HG03045 (cell line): ENCODE results near the gene RAI1.

ENCODE experiments used
- ATAC-seq: cut with Tn5 transposase; IDR thresholded peaks from one replicate; pipeline ENCODE4 v1.9.1; 2021; ENCODE audit warnings: mild to moderate bottlenecking, moderate library complexity; ENCODE audit not compliant: unreplicated experiment

Gene RAI1

DNA sequence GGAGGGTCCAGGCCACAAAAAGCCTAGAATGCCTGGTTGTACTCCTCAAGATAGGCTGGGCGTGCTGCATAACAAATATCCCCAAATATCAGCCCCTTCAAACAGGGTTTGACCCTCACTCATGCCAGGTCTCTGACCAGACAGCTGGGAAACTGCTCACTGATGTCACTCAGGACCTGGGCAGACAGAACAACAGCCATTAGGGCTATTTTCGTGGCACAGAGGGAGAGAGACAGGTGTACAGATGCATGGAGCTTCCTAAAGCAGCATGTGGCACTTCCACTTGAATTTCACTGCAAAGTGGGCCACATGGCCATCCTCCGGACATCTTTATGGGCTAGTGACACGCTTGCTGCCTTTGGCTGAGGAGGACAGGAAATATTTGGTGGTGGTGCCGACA lies 82.5 kb downstream of the RAI1 start:
- ATAC-seq: no peak

DNA sequence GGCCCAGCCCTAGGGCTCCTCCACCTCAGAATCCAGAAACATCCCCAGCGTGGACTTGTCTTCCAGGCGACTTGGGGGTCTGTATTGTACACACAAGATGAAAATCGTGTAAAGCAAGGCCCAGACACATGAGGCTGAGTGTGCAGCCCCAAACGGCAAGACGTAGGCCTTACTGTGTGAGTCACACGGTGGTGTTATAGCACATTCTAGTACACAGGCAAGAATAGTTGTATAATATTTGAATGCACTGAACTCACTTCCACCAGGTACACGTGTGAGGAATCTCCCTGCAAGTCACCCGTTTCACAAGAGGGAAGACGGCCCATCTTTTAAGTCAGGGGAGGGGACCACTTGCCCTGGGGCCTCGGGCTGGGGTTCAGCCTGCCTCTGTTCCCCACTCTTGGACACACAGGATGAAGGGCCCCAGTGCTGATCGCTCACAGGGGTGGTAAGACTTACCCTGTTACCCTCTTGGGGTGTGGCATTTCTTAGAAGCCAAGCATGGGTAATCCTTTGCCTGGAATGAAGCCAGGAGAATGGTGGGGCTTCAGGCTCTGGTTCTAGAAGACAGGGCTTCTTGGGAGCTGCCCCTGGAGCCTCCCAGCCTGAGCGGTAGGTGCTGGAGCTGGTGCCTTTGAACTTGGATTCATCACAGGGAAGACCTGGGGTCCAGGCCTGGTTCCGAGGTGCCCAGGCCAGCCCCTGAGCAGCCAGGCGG lies 84.3 kb downstream of the RAI1 start:
- ATAC-seq: no peak

DNA sequence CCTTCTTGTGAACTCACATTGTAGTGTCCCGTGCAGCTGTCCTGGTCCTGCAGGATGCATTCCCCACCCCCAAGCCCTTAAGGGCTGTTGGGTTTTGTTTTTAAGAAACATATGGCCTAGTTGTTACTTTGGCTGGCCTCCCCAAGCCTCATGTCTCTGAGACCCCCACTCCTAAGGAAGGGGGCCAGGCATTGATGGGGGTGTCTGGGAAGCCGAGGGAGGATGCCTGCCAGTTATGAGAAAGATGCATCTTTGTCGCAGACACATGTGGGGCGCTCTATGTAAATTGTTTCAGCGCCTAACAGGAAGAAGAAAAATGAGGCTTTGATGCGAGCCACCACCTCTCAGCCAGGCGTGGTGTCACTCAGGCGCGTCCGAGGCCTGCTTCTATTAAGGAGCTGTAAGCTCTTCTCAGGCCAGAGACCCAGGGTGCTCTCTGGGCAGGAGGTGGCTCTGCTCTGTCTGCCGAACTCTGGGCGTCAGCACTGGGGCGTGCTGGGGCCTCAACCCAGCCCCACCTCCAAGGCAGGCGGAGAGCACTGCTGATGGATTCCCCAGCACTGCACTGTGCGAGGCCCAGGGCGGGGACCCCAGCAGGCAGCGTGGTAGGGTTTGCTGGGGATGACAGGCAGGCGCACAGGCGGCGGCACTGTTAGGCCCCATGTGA lies 85.0 kb downstream of the RAI1 start:
- ATAC-seq: no peak

DNA sequence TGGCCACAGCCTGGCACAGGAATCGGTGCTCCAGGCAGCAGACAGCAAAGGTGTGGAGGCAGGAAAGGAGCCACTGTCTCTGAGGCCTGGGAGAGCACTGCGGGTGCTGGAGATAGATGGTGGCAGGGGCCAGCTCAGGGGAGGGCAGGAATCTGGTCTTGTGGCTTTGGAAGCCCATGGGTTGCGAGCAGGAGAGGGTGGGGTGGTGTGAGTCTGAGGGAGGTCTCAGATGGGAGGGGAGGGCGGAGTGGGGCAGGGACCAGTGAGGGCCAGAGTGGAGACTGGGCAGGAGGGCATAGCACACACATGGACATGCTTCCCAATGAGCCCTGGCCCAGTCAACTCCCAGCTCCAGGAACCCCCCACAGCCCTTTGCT lies 85.5 kb downstream of the RAI1 start:
- ATAC-seq: no peak

DNA sequence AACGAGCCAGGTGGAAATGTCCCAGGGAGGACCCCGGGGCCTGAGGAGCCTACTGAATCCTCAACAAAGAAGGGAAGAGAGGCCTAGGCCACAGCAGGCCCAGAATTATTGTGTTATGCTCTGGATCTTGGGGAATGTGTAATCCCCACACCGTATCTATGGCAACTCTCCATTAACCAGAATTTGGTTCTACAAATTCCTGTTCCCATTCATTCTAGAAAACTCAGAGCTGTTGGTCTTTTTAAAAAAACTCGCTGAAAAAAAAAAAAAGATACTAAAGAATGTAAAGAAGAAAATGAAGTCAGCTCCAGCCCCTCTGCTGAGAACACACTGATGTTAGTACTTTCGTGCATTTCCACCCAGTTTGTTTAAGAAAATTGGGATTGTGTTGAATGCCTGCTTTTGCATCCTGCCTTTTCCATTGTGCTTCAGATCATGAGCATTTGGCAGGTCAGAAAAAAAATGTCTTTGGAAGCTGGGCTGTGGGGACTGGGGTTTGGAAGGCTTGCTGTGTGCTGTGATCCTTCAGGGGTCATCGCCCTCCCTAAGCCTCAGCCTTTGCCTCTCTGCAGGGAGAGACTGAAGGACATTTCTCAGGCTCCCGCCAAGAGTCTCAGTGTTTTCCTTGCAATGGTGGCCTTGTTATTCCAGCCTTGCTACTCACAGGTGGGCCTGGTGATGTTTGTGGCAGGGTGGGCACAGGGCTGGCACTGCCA lies 86.1 kb downstream of the RAI1 start:
- no peak for ATAC-seq

DNA sequence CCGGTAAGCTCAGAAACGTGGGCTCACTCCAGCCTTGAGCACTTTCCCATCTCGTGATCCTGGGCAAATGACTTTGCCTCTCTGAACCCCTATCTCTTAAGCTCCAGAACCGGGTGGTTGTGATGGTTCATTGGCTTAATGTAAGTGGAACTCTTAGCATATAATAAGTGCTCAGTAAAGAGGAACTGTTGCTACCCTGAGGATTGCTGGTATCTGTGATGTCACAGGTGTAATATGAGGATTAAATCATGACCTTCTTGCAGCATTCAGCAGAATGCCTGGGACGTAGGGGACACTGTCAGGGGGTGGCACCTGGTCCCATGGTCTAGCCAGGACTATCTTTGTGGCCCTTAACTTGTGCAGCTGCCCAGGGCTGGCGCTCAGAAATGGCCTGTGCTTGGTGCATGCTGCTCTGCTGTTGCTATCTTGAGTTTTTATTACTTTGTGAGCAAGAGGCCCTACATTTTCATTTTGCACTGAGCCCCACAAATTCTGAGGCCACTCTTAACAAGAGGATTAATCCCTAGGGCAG lies 86.7 kb downstream of the RAI1 start:
- ATAC-seq: no peak

DNA sequence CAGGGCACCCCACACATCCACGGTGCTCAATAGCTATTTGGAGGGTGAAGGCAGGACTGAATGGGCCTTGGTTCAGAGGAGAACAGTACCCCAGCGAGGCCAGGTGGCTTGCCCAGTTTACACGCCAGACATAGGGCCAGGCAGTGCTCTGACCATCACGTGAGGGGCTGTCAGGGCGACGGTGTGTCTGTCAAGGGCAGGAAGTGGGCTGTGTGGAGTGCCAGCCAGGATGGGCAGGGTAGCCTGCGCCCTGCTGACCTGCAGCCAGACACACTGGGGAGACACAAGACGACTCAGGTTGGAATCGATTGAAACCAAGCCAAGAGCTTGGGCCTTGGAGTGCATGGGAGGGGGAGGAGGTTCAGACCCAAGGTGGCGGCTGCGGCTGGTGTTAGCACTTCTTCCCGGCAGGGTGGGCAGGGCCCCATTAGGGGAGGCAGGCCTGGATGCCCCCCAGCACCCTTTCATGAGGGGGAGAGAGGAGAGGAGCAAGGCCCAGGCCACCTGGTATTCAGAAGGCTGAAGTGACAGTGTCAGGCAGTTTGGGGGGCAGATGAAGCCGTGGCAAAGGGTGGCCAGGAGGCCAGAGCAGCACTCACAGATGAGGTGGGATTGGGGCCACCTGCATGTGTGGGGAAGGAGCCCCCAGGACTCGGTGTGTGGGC lies 87.3 kb downstream of the RAI1 start:
- no peak for ATAC-seq

DNA sequence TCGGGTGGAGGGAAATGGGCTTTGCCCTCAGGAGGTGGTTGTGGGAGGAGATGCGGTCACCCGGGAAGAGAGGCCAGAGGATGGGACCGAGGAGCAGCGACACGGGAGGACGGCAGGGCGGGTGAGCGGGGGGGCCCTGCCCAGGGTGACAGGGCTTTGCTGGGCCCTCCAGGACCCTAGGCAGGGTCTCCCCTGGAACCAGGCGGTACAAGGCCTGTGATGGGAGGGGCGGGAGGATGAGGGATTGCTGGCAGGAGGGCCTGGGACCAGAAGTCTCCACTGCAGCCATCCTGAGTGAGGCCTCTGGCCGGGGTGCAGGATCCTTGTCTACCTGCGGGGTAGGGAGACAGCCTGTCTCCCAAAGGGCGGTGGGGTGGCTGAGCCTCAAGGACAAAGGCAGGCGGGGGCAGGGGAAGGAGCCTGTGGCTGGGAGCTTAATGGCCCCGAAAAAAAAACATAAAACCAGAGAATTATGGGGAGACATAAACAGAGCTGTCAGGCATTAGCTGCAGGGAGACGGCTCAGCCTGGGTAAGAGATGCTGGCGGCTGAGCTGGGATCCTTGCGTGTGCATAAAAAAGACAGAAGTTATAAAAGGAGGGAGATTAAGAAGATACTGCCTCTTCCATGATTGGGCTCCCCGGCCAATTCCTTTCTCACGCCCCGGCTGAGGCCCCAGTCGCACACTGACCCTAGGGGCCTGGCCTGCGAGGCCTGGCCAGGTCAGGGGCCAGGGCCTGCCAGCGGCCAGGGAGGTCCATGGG lies 88.8 kb downstream of the RAI1 start:
- no peak for ATAC-seq

DNA sequence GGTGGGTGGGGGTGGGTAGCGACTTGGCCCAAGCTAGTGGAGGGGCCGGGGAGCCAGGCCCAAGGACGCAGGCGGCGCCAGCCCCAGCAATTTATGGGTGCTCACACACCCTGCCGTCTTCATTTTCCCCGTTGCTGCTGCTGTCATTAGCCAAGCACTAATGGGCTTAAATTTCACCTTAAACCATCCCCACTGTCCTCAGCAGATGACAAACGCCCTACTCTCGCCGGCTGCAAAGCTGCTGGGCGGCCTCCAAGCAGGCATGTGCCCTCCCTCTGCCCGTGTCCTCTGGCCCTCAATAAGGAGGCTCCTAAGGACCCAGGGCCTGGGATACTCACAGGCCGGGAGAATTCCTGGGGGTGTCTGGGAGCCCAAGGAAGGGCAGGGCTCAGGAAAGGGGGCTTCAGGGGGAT lies 89.4 kb downstream of the RAI1 start:
- no peak for ATAC-seq

DNA sequence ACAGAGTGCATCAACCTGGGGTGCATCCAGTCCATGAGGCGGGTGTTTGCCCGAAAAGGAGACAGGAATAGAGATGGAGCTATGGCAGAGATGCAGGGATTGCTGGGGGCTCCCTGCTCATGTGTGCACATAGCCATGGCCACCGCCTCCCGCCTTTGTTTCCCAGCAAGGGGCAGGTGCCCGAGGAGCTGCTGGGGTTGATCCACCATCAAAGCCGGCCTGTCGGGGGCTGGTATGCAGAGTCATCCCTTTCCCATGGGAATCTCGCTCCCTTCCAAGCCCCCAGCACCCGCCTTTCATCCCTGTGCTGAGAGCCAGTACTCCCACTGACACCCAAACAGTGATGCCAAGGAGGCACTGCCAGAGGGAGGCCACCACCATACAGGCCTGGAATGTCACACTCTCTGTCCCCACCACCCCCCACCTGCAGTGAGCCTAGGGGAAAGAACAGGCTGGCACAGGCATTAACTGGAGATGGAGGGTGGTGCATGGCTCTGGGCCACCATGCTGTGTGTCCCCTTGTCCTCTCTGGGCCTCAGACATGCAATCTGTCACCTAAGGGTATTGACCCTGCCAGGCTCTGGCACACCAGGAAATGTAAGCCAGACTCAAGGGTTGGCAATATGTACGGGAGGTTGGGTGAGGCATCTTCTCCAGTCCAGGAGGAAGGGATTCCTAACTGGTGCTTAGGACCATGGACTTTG lies 90.4 kb downstream of the RAI1 start:
- ATAC-seq: no peak

DNA sequence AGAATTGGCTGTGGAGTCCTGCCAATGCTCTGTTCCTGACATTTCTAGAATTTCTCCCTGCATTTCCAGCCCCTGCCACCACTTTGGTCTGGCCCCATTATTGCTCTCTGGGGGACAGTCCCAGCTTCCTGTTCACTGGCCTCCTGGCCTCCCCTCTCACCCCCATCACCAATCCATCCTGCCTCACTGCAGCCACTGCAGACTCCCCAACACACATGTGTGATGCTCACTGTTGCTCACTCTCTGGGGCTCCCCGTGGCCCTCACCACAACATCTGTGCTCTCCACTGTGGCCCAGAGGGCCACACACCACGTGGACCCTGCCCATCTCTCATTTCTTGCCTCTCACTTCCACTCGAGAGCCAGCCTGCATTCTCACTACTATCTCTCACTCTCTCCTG lies 91.0 kb downstream of the RAI1 start:
- no peak for ATAC-seq

DNA sequence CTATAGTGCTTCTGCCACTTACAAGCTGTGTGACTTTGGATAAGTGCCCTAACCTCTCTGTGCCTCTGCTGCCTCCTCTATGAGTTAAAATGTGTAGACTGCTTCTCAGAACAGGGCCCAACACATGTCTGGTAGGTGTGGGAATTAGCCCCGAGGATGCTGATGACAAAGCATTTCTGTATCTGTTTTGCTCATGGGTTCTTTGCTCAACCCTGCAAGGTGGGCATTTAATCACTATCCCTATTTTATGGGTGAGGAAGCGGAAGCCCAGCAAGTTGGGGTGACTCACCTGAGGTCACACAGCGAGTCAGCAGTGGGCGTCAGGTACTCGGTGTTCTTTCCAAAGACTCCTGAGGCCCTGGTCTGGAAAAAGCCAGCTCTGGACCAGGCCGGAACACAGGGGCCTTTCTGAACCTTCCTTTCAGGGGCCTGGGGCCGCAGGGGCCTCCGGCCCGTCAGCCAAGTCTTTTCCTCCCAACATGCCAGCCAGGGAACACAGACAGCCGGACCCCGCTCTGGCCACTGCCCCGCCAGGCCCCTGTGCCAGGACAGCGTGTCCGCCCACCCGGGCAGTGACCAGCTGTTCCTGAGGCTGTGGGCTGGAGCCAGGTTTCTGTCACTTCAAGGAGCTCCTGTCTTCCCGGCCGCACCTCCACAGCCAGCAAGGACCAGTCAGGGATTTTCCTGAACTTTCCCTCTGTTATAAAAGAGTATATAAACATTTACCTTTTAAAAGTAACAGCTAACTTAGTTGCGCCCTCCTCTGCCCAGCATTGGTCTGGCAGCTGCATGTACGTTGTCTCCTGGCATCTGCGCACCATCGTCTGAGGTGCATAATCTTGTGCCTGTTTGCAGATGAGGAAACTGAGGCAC lies 93.0 kb downstream of the RAI1 start:
- no peak for ATAC-seq

DNA sequence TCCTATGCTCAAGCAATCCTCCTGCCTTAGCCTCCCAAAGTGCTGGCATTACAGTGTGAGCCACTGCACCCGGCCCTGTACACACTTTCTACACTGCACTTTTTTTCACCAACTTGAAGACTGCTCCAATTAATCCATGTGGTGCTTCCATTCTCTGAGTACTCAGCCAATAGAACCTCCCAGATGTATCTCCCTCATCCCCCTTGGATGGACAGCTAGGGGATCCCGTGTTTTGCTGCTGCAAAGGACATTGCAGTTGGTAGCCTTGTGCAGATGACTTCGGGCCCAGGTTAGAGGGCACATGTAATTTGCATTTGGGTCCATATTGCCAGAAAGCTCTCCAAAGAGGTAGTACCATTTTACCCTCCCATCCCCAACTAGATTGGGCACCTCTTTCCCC lies 95.6 kb downstream of the RAI1 start:
- ATAC-seq: no peak

DNA sequence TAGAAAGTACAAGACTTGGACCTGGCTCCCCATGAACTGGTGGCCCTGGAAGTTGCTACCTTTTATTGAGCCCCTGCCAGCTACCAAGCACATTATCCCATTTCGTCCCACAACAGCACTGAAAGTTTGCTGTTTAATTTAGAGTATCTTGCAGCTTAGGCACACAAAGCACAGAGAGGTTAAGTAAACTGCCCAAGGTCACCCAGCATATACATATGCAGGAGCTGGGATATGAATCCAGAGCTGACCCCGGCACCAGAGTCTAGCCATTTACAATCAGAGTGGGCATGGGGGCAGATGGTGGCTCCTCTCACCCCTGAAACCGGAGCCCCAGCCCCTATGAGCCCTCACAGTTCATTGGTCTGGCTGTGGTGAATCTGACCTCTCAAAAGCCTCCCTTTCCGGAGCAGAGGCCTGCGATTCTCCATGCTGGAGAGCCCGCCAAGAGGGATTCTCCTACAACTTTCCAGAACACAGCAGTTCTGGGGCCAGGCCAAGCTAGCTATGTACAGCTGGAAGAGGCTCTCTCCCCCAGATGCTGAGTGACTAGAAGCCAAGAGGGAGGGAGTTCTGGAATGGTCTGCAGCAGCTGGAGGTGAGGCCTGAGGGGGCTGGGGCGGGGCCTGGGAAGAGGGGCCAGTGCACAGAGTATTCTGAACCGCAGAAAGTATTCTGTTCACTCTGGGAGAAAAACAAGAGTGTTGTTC lies 97.2 kb downstream of the RAI1 start:
- ATAC-seq: no peak

DNA sequence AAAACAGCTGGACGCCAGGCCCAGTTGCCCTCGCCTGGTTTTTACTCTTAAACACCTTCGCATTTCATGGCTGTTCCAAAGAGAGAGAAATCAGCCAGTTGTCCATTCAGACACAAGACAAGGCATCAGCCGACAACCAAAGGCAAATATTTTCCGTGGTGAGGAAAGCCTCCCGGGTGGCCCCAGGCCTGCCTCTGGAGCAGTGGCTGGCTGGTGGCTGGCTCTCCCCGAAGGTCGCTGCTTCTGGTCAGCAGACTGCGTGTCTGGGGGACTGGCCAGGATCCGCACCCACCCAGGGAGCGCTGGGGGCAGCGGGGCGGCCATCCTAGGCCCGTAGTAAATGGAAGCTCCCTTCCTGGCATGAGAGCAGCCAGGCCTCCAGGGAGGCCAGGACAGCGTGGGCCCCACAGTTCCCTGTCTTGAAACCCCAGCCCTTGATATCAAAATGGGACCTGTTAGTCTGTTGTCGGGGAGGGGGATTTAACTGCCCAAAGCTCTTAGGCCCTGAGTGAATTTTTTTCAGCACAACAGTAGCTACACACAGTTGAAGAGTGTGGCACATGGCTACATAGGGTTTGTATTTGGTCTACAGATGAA lies 97.9 kb downstream of the RAI1 start:
- ATAC-seq: no peak

DNA sequence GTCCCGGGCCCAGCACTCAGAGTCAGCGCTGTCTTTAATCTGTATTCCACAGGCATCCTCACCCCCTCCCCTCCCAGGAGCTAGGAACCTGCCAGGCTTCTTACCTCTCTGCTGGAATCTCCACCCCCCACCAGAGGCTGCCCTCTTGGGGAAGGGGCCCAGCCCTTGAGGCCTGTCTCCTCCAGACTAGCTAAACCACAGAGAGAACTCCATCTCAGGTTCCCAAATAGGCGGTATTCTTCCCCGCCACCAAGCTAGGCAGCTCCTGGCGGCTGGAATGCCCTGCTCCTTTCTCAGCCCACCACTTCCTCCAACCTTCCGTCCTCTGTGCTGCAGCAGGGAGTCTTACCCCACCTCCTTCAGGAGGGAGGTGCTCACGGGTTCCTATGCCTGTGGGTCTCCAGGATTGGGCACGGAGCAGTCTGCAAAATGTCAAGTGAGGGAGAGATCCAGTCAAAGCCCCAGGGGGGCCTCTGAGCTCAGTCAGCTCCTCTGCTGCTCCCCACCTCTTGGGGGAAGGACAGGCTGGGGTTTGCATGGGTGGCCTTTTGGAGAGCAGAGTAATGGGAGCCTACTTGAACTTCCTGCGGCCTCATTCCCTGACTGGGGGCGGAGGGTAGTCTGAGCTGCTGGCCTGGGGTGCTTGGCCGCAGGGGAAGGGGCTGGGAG lies 99.8 kb downstream of the RAI1 start:
- no peak for ATAC-seq
